ENCODE measurements around the gene CBX4. TPM values are rescaled to one million over a fixed set of nuclear protein-coding genes. Genes with fewer than 3 reads are reported as not detected.
A peak's percentile ranks its signal among the peaks of the same experiment; 100 is the strongest.

CBX4 gene
- total and polyA plus RNA-seq, 2 of the 13 experiments (the other 11 are each of a cell fraction or from before 2014, with no cell fraction given) = 25.8 to 50.8 TPM

DNA sequence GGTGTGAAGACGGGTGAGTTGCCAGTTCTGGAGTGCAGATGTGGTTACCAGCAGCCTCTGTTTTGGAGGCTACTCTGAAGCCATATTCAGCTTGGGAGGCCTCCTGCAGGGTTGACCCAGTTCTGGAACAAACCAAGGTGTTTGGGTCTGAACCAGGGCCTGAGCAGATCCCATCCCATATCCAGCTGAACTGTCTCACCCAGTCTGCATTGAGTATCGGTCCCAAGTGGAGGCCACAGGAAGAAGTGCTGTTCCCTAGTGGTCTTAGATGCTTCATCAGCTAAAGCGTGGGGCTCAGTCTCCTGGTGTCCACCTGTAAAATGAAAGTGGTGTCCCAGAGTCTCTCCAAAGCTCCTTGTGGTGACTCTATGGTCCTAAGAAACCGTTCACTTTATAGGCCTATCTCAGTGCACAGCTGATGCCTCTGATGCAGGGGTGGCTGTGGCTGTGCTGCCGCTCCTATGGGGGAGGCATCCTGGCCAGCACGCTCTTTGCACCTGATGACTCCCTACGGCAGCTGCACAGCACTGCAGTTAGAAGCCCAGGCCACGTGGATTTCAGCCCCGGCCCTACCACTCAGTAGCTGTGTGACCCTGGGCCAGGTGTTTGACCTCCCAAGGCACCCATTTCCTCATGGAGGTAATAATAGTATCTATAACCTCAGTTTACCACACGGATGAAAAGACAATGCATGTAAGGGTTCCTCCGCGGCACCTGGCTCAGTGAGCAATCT is 21.0 kb downstream of the CBX4 start (continued):
- TF ChIP-seq ZGPAT (CRISPR knock-in tag; IDR thresholded peaks at IDR 0.05) = 0 out of 2 replicates have a peak, but pooled peaks have one; percentile 43
- TF ChIP-seq, protein P1, sequence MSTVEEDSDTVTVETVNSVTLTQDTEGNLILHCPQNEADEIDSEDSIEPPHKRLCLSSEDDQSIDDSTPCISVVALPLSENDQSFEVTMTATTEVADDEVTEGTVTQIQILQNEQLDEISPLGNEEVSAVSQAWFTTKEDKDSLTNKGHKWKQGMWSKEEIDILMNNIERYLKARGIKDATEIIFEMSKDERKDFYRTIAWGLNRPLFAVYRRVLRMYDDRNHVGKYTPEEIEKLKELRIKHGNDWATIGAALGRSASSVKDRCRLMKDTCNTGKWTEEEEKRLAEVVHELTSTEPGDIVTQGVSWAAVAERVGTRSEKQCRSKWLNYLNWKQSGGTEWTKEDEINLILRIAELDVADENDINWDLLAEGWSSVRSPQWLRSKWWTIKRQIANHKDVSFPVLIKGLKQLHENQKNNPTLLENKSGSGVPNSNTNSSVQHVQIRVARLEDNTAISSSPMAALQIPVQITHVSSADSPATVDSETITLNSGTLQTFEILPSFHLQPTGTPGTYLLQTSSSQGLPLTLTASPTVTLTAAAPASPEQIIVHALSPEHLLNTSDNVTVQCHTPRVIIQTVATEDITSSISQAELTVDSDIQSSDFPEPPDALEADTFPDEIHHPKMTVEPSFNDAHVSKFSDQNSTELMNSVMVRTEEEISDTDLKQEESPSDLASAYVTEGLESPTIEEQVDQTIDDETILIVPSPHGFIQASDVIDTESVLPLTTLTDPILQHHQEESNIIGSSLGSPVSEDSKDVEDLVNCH (CRISPR knock-in tag; IDR thresholded peaks at IDR 0.05) = no peak
- TF ChIP-seq DNMT3B (CRISPR knock-in tag; conservative IDR thresholded peaks at IDR 0.05) = no peak
- TF ChIP-seq GTF2F1 (IDR thresholded peaks at IDR 0.05; ENCODE audit: low read length) = no peak
- TF ChIP-seq ZNF839 (CRISPR knock-in tag; IDR thresholded peaks at IDR 0.05; ENCODE audit: borderline replicate concordance) = no peak; the same call in 1 of the 2 replicates
- TF ChIP-seq EP300 (IDR thresholded peaks at IDR 0.05; ENCODE audit: low read depth in 2 of 2, low read length in 2 of 2) = no peak
- no peak for TF ChIP-seq EP300 (CRISPR knock-in tag; IDR thresholded peaks at IDR 0.05; ENCODE audit: borderline replicate concordance)
- TF ChIP-seq ZNF879 (CRISPR knock-in tag; IDR thresholded peaks at IDR 0.05) = no peak
- TF ChIP-seq ZNF512 (CRISPR knock-in tag; IDR thresholded peaks at IDR 0.05) = no peak
- 0 out of 2 replicates have a peak, but pooled peaks have one; percentile 23 for TF ChIP-seq ZNF543 (CRISPR knock-in tag; IDR thresholded peaks at IDR 0.05)
- TF ChIP-seq MED13 (CRISPR knock-in tag; IDR thresholded peaks at IDR 0.05) = no peak
- TF ChIP-seq ZNF142 (CRISPR knock-in tag; IDR thresholded peaks at IDR 0.05) = no peak; the same call in 1 of the 2 replicates
- no peak for TF ChIP-seq HNRNPH1 (optimal IDR thresholded peaks at IDR 0.05; ENCODE audit: low read depth, low read length)
- no peak for TF ChIP-seq FOXP1 (IDR thresholded peaks at IDR 0.05)
- peak; percentile 14; the same call in 1 of the 2 replicates for TF ChIP-seq FOXP1 (CRISPR knock-in tag; IDR thresholded peaks at IDR 0.05)
- TF ChIP-seq HNF4A (CRISPR knock-in tag; IDR thresholded peaks at IDR 0.05) = peak; percentile 73
- TF ChIP-seq KMT2B (CRISPR knock-in tag; IDR thresholded peaks at IDR 0.05) = no peak
- no peak for TF ChIP-seq CEBPG (CRISPR knock-in tag; IDR thresholded peaks at IDR 0.05)
